ENCODE results near the gene RNF222. TPM values are rescaled to one million over a fixed set of nuclear protein-coding genes. Genes with fewer than 3 reads are reported as not detected.

The RNF222 gene
- total RNA-seq, 3 donors from 2014 or later = not detected

- TF ChIP-seq POLR2AphosphoS5 (IDR thresholded peaks at IDR 0.05) (peak in 2 of 3 donors; percentile 32 to 65), POLR2A (IDR thresholded peaks at IDR 0.05) (no peak)
- DNase-seq (ENCODE audit: low spot score in 2 of 2) = peak; percentile 45 to 64
- Histone ChIP-seq H3K27ac (peak overlapping the region; percentile 6 to 64), H3K4me3 (no peak overlapping the region), H3K4me1 (peaks cover 0 to 6% of the 10 kb centered on the region in 2 donors), H3K27me3 (no peaks in the 10 kb centered on the region), H3K36me3 (no peaks in the 10 kb centered on the region), H3K9me3 (no peaks in the 10 kb centered on the region)
- intact Hi-C loops (cut with DNase I; ENCODE audit: low total_unique reads) = no loop called here
Observed at GRCh38 chr17:8420041-8420934, 22.7 kb upstream of the RNF222 start.

GRCh38 chr17:8419305-8419704, 21.7 kb upstream of the RNF222 start:
- no peak overlapping the region for H3K4me3 ChIP-seq
- H3K4me1 ChIP-seq = peaks cover 0 to 6% of the 10 kb centered on the region in 2 donors
- intact Hi-C loops (cut with DNase I; ENCODE audit: low total_unique reads) = no loop called here
- no peak for DNase-seq (ENCODE audit: low spot score in 2 of 2)
- TF ChIP-seq POLR2A (IDR thresholded peaks at IDR 0.05) (no peak), POLR2AphosphoS5 (IDR thresholded peaks at IDR 0.05) (no peak)
- TF ChIP-seq, protein P1, sequence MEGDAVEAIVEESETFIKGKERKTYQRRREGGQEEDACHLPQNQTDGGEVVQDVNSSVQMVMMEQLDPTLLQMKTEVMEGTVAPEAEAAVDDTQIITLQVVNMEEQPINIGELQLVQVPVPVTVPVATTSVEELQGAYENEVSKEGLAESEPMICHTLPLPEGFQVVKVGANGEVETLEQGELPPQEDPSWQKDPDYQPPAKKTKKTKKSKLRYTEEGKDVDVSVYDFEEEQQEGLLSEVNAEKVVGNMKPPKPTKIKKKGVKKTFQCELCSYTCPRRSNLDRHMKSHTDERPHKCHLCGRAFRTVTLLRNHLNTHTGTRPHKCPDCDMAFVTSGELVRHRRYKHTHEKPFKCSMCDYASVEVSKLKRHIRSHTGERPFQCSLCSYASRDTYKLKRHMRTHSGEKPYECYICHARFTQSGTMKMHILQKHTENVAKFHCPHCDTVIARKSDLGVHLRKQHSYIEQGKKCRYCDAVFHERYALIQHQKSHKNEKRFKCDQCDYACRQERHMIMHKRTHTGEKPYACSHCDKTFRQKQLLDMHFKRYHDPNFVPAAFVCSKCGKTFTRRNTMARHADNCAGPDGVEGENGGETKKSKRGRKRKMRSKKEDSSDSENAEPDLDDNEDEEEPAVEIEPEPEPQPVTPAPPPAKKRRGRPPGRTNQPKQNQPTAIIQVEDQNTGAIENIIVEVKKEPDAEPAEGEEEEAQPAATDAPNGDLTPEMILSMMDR (IDR thresholded peaks at IDR 0.05) = no peak
- H3K36me3 ChIP-seq = no peaks in the 10 kb centered on the region
- H3K27ac ChIP-seq = no peak overlapping the region
- H3K9me3 ChIP-seq = no peaks in the 10 kb centered on the region
- no peaks in the 10 kb centered on the region for H3K27me3 ChIP-seq

DNA sequence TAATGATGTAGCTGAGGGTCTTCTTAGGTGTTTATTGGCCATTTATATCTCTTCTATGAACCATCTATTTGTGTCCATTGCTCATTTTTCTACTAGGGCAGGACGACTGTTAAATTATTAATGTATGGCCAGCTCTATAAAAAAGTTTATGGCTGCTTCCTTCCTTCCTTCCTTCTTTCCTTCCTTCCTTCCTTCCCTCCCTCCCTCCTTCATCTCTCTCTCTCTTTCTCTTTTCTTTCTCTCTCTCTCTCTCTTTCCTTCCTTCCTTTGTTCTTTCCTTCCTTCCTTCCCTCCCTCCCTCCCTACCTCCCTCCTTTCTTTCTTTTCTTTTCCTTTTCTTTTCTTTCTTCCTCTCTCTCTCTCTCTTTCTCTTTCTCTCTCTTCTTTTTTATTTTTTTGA, 20.8 kb upstream of the RNF222 start:
- intact Hi-C loops (cut with DNase I; ENCODE audit: low total_unique reads) = no loop called here
- no peak for TF ChIP-seq POLR2AphosphoS5 (IDR thresholded peaks at IDR 0.05)
- TF ChIP-seq, protein P1 (IDR thresholded peaks at IDR 0.05) = no peak
- TF ChIP-seq POLR2A (IDR thresholded peaks at IDR 0.05) = no peak

GRCh38 chr17:8417806-8418205, 20.2 kb upstream of the RNF222 start:
- H3K9me3 ChIP-seq = no peaks in the 10 kb centered on the region
- H3K36me3 ChIP-seq = no peaks in the 10 kb centered on the region
- no peak overlapping the region for H3K4me3 ChIP-seq
- intact Hi-C loops (cut with DNase I; ENCODE audit: low total_unique reads) = no loop called here
- no peak for DNase-seq (ENCODE audit: low spot score in 2 of 2)
- TF ChIP-seq POLR2A (IDR thresholded peaks at IDR 0.05) (no peak), POLR2AphosphoS5 (IDR thresholded peaks at IDR 0.05) (no peak)
- TF ChIP-seq, protein P1 (IDR thresholded peaks at IDR 0.05) = no peak
- H3K4me1 ChIP-seq = peaks cover 0 to 6% of the 10 kb centered on the region in 2 donors
- H3K27ac ChIP-seq = no peak overlapping the region
- no peaks in the 10 kb centered on the region for H3K27me3 ChIP-seq

More for the DNA sequence above, 20.8 kb upstream of the RNF222 start:
- H3K4me1 ChIP-seq = peaks cover 0 to 6% of the 10 kb centered on the region in 2 donors
- no peaks in the 10 kb centered on the region for H3K9me3 ChIP-seq
- no peak for DNase-seq (ENCODE audit: low spot score in 2 of 2)
- H3K27ac ChIP-seq = no peak overlapping the region
- no peak overlapping the region for H3K4me3 ChIP-seq
- no peaks in the 10 kb centered on the region for H3K36me3 ChIP-seq
- H3K27me3 ChIP-seq = no peaks in the 10 kb centered on the region

DNA sequence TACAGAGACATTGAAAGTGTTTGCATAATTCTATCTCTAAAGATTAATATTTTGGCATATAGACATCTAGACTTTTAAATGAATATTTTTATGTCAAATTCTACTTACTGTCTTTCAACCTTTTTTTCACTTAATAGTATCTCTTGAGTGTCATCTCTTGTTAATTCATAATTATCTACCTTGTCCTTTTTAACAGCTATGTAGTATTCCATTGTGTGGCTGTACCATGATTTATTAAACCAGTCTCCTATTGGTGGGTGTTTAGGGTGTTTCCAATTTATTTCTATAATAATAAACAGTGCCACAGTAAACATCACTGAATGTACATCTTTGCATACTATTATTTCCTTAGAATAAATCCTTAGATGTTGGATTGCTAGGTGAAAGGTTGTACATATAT, 16.3 kb upstream of the RNF222 start:
- Histone ChIP-seq H3K4me3 (no peak overlapping the region), H3K9me3 (no peaks in the 10 kb centered on the region), H3K27ac (no peak overlapping the region), H3K4me1 (no peaks in the 10 kb centered on the region), H3K36me3 (no peaks in the 10 kb centered on the region), H3K27me3 (no peaks in the 10 kb centered on the region)
- no peak for DNase-seq (ENCODE audit: low spot score in 2 of 2)
- intact Hi-C loops (cut with DNase I; ENCODE audit: low total_unique reads) = no loop called here
- TF ChIP-seq, protein P1 (IDR thresholded peaks at IDR 0.05) = no peak
- TF ChIP-seq POLR2A (IDR thresholded peaks at IDR 0.05) = no peak
- TF ChIP-seq POLR2AphosphoS5 (IDR thresholded peaks at IDR 0.05) = no peak
